M059J (cell line): ENCODE results near the gene ANKRD16. TPM values are rescaled to one million over a fixed set of nuclear protein-coding genes. Genes with fewer than 3 reads are reported as not detected.
"Not testable (repeated sequence)": the region's sequence is repeated elsewhere in the genome, so short reads cannot be mapped to it uniquely, and the experiment has no call there.

ENCODE experiments used
- DNase-seq: peaks from one replicate; pipeline ENCODE4 v3.0.0-alpha.2; 2012; ENCODE audit warnings: low read depth
- total RNA-seq: library from RNA; depleted of rRNA; stranded (reverse); fragments of >200 nt; shearing (Covaris generic); gene quantifications from 2 replicates; pipeline ENCODE4 v1.2.3, GENCODE V29; 2014

ANKRD16 gene
- total RNA-seq, 1 experiment from 2014 or later = 1.6 TPM

- peak; percentile 61 for DNase-seq
Observed at GRCh38 chr10:5876181-5876768, 13.4 kb downstream of the ANKRD16 start.

GRCh38 chr10:5873515-5873995 lies 16.1 kb downstream of the ANKRD16 start:
- peak; percentile 52 for DNase-seq

GRCh38 chr10:5871596-5871995 lies 18.1 kb downstream of the ANKRD16 start:
- no peak for DNase-seq

- no peak for DNase-seq
Observed at GRCh38 chr10:5869156-5869555, 20.5 kb downstream of the ANKRD16 start.

- DNase-seq = not testable (repeated sequence)
Observed at GRCh38 chr10:5868383-5868782, 21.3 kb downstream of the ANKRD16 start.

- not testable (repeated sequence) for DNase-seq
Observed at GRCh38 chr10:5867091-5867615, 22.5 kb downstream of the ANKRD16 start.

- not testable (repeated sequence) for DNase-seq
Observed at GRCh38 chr10:5866451-5867081, 23.1 kb downstream of the ANKRD16 start.

GRCh38 chr10:5862981-5863685 lies 26.6 kb downstream of the ANKRD16 start:
- not testable (repeated sequence) for DNase-seq

- peak; percentile 3 for DNase-seq
Observed at GRCh38 chr10:5862360-5862961, 27.2 kb downstream of the ANKRD16 start.

- no peak for DNase-seq
Observed at GRCh38 chr10:5860066-5860465, 29.6 kb downstream of the ANKRD16 start.

- no peak for DNase-seq
Observed at GRCh38 chr10:5858811-5859210, 30.9 kb downstream of the ANKRD16 start.

GRCh38 chr10:5856701-5857004 lies 33.0 kb downstream of the ANKRD16 start:
- DNase-seq = no peak

GRCh38 chr10:5855979-5856700 lies 33.6 kb downstream of the ANKRD16 start:
- no peak for DNase-seq

GRCh38 chr10:5854131-5854475 lies 35.6 kb downstream of the ANKRD16 start:
- DNase-seq = no peak

GRCh38 chr10:5846667-5847066 lies 43.0 kb downstream of the ANKRD16 start:
- not testable (repeated sequence) for DNase-seq

GRCh38 chr10:5844345-5845055 lies 45.2 kb downstream of the ANKRD16 start:
- DNase-seq = no peak

- DNase-seq = no peak
Observed at GRCh38 chr10:5843686-5844344, 45.9 kb downstream of the ANKRD16 start.

- DNase-seq = no peak
Observed at GRCh38 chr10:5841965-5842364, 47.7 kb downstream of the ANKRD16 start.

GRCh38 chr10:5840314-5841307 lies 49.1 kb downstream of the ANKRD16 start:
- DNase-seq = no peak
